NOMO-1 (cell line): ENCODE measurements around the gene GP1BB.
"Not testable (repeated sequence)": the region's sequence is repeated elsewhere in the genome, so short reads cannot be mapped to it uniquely, and the experiment has no call there.

Experiments used
- DNase-seq, 2 experiments: peaks; one replicate each; lab custom pipeline; 2025; ENCODE audit not compliant: unreplicated experiment in 2 of 2; lab: John Stamatoyannopoulos, UW

The GP1BB gene

GRCh38 chr22:19724927-19725661, 1.8 kb downstream of the GP1BB start:
- DNase-seq: no peak

- DNase-seq: not testable (repeated sequence)
Observed at GRCh38 chr22:19726064-19726788, 2.9 kb downstream of the GP1BB start.

- DNase-seq: no peak
Observed at GRCh38 chr22:19727310-19728150, 4.2 kb downstream of the GP1BB start.

- no peak for DNase-seq
Observed at GRCh38 chr22:19728271-19728670, 4.9 kb downstream of the GP1BB start.

- no peak for DNase-seq
Observed at GRCh38 chr22:19728836-19729235, 5.5 kb downstream of the GP1BB start.

- DNase-seq: no peak
Observed at GRCh38 chr22:19729507-19729906, 6.2 kb downstream of the GP1BB start.

GRCh38 chr22:19730198-19730597, 6.9 kb downstream of the GP1BB start:
- DNase-seq: no peak

GRCh38 chr22:19730655-19731360, 7.5 kb downstream of the GP1BB start:
- peak; percentile 64 to 65 for DNase-seq

- DNase-seq: no peak
Observed at GRCh38 chr22:19731361-19732135, 8.2 kb downstream of the GP1BB start.

- no peak for DNase-seq
Observed at GRCh38 chr22:19732403-19733113, 9.2 kb downstream of the GP1BB start.

- no peak for DNase-seq
Observed at GRCh38 chr22:19733755-19734154, 10.4 kb downstream of the GP1BB start.

- DNase-seq: no peak
Observed at GRCh38 chr22:19734163-19734562, 10.8 kb downstream of the GP1BB start.

- no peak for DNase-seq
Observed at GRCh38 chr22:19734837-19735382, 11.6 kb downstream of the GP1BB start.

GRCh38 chr22:19735665-19736510, 12.5 kb downstream of the GP1BB start:
- DNase-seq: no peak

- no peak for DNase-seq
Observed at GRCh38 chr22:19737846-19738663, 14.7 kb downstream of the GP1BB start.

- DNase-seq: no peak
Observed at GRCh38 chr22:19738664-19739447, 15.5 kb downstream of the GP1BB start.
